HCT116 (cell line): Measurements from ENCODE around the gene GPRIN2. TPM values are rescaled to one million over a fixed set of nuclear protein-coding genes. Genes with fewer than 3 reads are reported as not detected.
"Not testable (repeated sequence)": the region's sequence is repeated elsewhere in the genome, so short reads cannot be mapped to it uniquely, and the experiment has no call there.

Experiments used
- ATAC-seq: fragments of 200-7000 bp; cut with Tn5 transposase; 2 replicates; pipeline ENCODE4 v1.9.1; 2020; ENCODE audit warnings: mild to moderate bottlenecking, moderate library complexity
- BruUV-seq: library from RNA; stranded (reverse); fragments of 400-500 nt; replicated peaks from 2 replicates; lab custom pipeline; 2021; lab: Mats Ljungman, UMichigan
- CTCF ChIA-PET: fragments of 300-600 bp; sonication (Branson Sonifier 250); formaldehyde crosslinking; loops from one replicate; lab custom pipeline; 2021; ENCODE audit warnings: antibody characterized with exemption; lab: Charles Lee
- POLR2A ChIA-PET: fragments of 300-600, 350-600 bp; sonication (Branson Sonifier 250); formaldehyde crosslinking; loops from one replicate; lab custom pipeline; 2021; ENCODE audit warnings: antibody characterized with exemption; lab: Charles Lee
- RAD21 ChIA-PET, 2 experiments: fragments of 300-600 bp; sonication (Branson Sonifier 250); formaldehyde crosslinking; loops; one replicate each; lab custom pipeline; 2023; ENCODE audit warnings: low total read pairs in 2 of 2; ENCODE audit not compliant: uncharacterized antibody in 2 of 2, unreplicated experiment in 2 of 2, low non-redundant PET in 1 of 2; lab: Charles Lee
- DNase-seq: peaks from one replicate; pipeline ENCODE4 v3.0.0-alpha.2; 2010; ENCODE audit warnings: low read depth, low spot score
- H2AFZ ChIP-seq: fragments of 200-600 bp; shearing (Covaris generic), sonication (generic); 2 replicates; pipeline ENCODE4 v1.6.1; 2017; ENCODE audit warnings: low read depth, mixed run types, mixed read lengths, antibody characterized with exemption, low read length; ENCODE audit not compliant: poor library complexity, severe bottlenecking
- H3K27ac ChIP-seq: 2 replicates; pipeline ENCODE4 v1.5.1; 2012; ENCODE audit warnings: low read depth, low read length
- H3K27me3 ChIP-seq: fragments of 200-600 bp; sonication (generic); 2 replicates; pipeline ENCODE4 v1.6.1; 2016; ENCODE audit warnings: mixed run types, low read length, mixed read lengths; ENCODE audit not compliant: insufficient read depth
- H3K36me3 ChIP-seq, 2 experiments: fragments of 200-500 bp in 1 of 2; fragments of 200-600 bp in 1 of 2; sonication (Bioruptor generic) in 1 of 2; sonication (generic) in 1 of 2; 2 replicates each; pipeline versions ENCODE4 v1.5.1 to v1.6.1; 2014 to 2016; ENCODE audit warnings: low read length in 2 of 2, inconsistent platforms in 1 of 2, mixed read lengths in 1 of 2, mixed run types in 1 of 2; ENCODE audit not compliant: insufficient read depth in 2 of 2, control insufficient read depth in 1 of 2
- H3K4me1 ChIP-seq, 2 experiments: fragments of 200-600 bp in 1 of 2; sonication (generic) in 1 of 2; 2 replicates each; pipeline versions ENCODE4 v1.5.1 to v1.6.1; 2012 to 2017; ENCODE audit warnings: low read length in 2 of 2, inconsistent platforms in 1 of 2, mild to moderate bottlenecking in 1 of 2, mixed read lengths in 1 of 2, mixed run types in 1 of 2, moderate library complexity in 1 of 2; ENCODE audit not compliant: insufficient read depth in 2 of 2, control insufficient read depth in 1 of 2
- H3K4me2 ChIP-seq: fragments of 200-600 bp; sonication (generic); 2 replicates; pipeline ENCODE4 v1.6.1; 2017; ENCODE audit warnings: mixed run types, low read length, mixed read lengths
- H3K4me3 ChIP-seq, 2 experiments: fragments of 200-600 bp in 1 of 2; sonication (generic) in 1 of 2; replicated peaks in 1 of 2; 2 replicates each; pipeline ENCODE4 v1.5.1; 2011 to 2016; ENCODE audit warnings: low read length in 2 of 2, control low read depth in 1 of 2, low read depth in 1 of 2, mild to moderate bottlenecking in 1 of 2, mixed read lengths in 1 of 2, mixed run types in 1 of 2
- H3K79me2 ChIP-seq: fragments of 200-600 bp; sonication (generic); 2 replicates; pipeline ENCODE4 v1.6.1; 2017; ENCODE audit warnings: mild to moderate bottlenecking, mixed run types, low read length, moderate library complexity, mixed read lengths; ENCODE audit not compliant: insufficient read depth
- H3K9ac ChIP-seq: fragments of 200-600 bp; sonication (generic); 2 replicates; pipeline ENCODE4 v1.6.1; 2016; ENCODE audit warnings: low read length, mixed read lengths
- H3K9me2 ChIP-seq: fragments of 200-600 bp; sonication (generic), shearing (Covaris generic); 2 replicates; pipeline ENCODE4 v1.6.1; 2017; ENCODE audit warnings: mixed run types, mild to moderate bottlenecking, moderate library complexity; ENCODE audit not compliant: insufficient read depth
- H3K9me3 ChIP-seq, 2 experiments: fragments of 200-500 bp in 1 of 2; fragments of 200-600 bp in 1 of 2; sonication (Bioruptor generic) in 1 of 2; sonication (generic) in 1 of 2; 2 replicates each; pipeline ENCODE4 v1.6.1; 2014 to 2017; ENCODE audit warnings: low read length in 2 of 2, mixed read lengths in 2 of 2, inconsistent platforms in 1 of 2, low read depth in 1 of 2, mild to moderate bottlenecking in 1 of 2, mixed run types in 1 of 2, moderate library complexity in 1 of 2; ENCODE audit not compliant: control insufficient read depth in 1 of 2, insufficient read depth in 1 of 2
- H4K20me1 ChIP-seq: fragments of 200-600 bp; sonication (generic), shearing (Covaris generic); 2 replicates; pipeline ENCODE4 v1.6.1; 2017; ENCODE audit warnings: mixed run types, mild to moderate bottlenecking, moderate library complexity; ENCODE audit not compliant: insufficient read depth
- intact Hi-C: fragments of 100-400 bp; cut with micrococcal nuclease; formaldehyde crosslinking; loops from 2 replicates; pipeline ENCODE4 v1.10.0; 2022
- total RNA-seq: library from RNA; stranded (reverse); gene quantifications from one replicate; pipeline ENCODE4 v1.2.1, GENCODE V29; 2021; ENCODE audit not compliant: unreplicated experiment

The GPRIN2 gene
- total RNA-seq, 1 experiment from 2014 or later = 1.7 TPM

- H3K4me1 ChIP-seq, H3K9me2 ChIP-seq, H3K9me3 ChIP-seq, H3K27ac ChIP-seq, H2AFZ ChIP-seq, H3K27me3 ChIP-seq, H3K4me2 ChIP-seq, BruUV-seq, H3K9ac ChIP-seq, H3K79me2 ChIP-seq, ATAC-seq, H3K36me3 ChIP-seq, H3K4me3 ChIP-seq, CTCF ChIA-PET, DNase-seq, POLR2A ChIA-PET, H4K20me1 ChIP-seq, RAD21 ChIA-PET, intact Hi-C loops: not testable (repeated sequence)
Observed at GRCh38 chr10:46578474-46579178, 22.2 kb upstream of the GPRIN2 start, which contains the start of gene SYT15. Gene SYT15, plus strand, starts transcription at chr10:46579128. Its CDS starts 41 bp downstream, at chr10:46579169.

- H3K79me2 ChIP-seq, H3K9me2 ChIP-seq, H4K20me1 ChIP-seq, H3K36me3 ChIP-seq, RAD21 ChIA-PET, intact Hi-C loops, POLR2A ChIA-PET, H2AFZ ChIP-seq, H3K4me2 ChIP-seq, H3K4me3 ChIP-seq, DNase-seq, ATAC-seq, H3K27ac ChIP-seq, H3K9me3 ChIP-seq, H3K9ac ChIP-seq, CTCF ChIA-PET, BruUV-seq, H3K4me1 ChIP-seq, H3K27me3 ChIP-seq: not testable (repeated sequence)
Observed at GRCh38 chr10:46577624-46578473, 21.4 kb upstream of the GPRIN2 start.

- H3K79me2 ChIP-seq, H3K36me3 ChIP-seq, H3K4me2 ChIP-seq, BruUV-seq, H4K20me1 ChIP-seq, H3K9ac ChIP-seq, H3K27me3 ChIP-seq, ATAC-seq, RAD21 ChIA-PET, intact Hi-C loops, POLR2A ChIA-PET, H3K9me3 ChIP-seq, H3K4me3 ChIP-seq, DNase-seq, H3K27ac ChIP-seq, H3K4me1 ChIP-seq, H2AFZ ChIP-seq, H3K9me2 ChIP-seq, CTCF ChIA-PET: not testable (repeated sequence)
Observed at GRCh38 chr10:46573884-46574283, 17.4 kb upstream of the GPRIN2 start.

GRCh38 chr10:46573314-46573713 lies 16.9 kb upstream of the GPRIN2 start:
- H2AFZ ChIP-seq, H3K27ac ChIP-seq, H3K9me2 ChIP-seq, H3K27me3 ChIP-seq, BruUV-seq, ATAC-seq, H3K9ac ChIP-seq, H3K4me2 ChIP-seq, DNase-seq, H3K4me1 ChIP-seq, H3K4me3 ChIP-seq, RAD21 ChIA-PET, CTCF ChIA-PET, H4K20me1 ChIP-seq, POLR2A ChIA-PET, H3K9me3 ChIP-seq, H3K36me3 ChIP-seq, H3K79me2 ChIP-seq, intact Hi-C loops: not testable (repeated sequence)
